GM19099 (cell line): ENCODE results near the gene KCTD5.

Experiments used
- POLR2A ChIP-seq: IDR thresholded peaks from 3 replicates; pipeline ENCODE4 v1.6.1; 2011; ENCODE audit warnings: low read depth; ENCODE audit not compliant: insufficient read length; ENCODE audit errors: extremely low read depth

KCTD5 gene

GRCh38 chr16:2692251-2692947, 10.1 kb downstream of the KCTD5 start:
- no peak for TF ChIP-seq POLR2A

GRCh38 chr16:2692948-2693651, 10.8 kb downstream of the KCTD5 start:
- TF ChIP-seq POLR2A: no peak

- TF ChIP-seq POLR2A: no peak
These were observed 15.2 kb downstream of the KCTD5 start for GRCh38 chr16:2697401-2697948.

GRCh38 chr16:2698103-2698870, 16.0 kb downstream of the KCTD5 start:
- no peak for TF ChIP-seq POLR2A

GRCh38 chr16:2698965-2699750, 16.8 kb downstream of the KCTD5 start:
- no peak for TF ChIP-seq POLR2A

- no peak for TF ChIP-seq POLR2A
These were observed 17.7 kb downstream of the KCTD5 start for GRCh38 chr16:2699791-2700600.

- no peak for TF ChIP-seq POLR2A
These were observed 18.5 kb downstream of the KCTD5 start for GRCh38 chr16:2700786-2701185.

- no peak for TF ChIP-seq POLR2A
These were observed 18.9 kb downstream of the KCTD5 start for GRCh38 chr16:2701272-2701671.

GRCh38 chr16:2701713-2702437, 19.6 kb downstream of the KCTD5 start:
- TF ChIP-seq POLR2A: no peak

GRCh38 chr16:2702438-2702825, 20.1 kb downstream of the KCTD5 start:
- TF ChIP-seq POLR2A: no peak

GRCh38 chr16:2702871-2703745, 20.8 kb downstream of the KCTD5 start:
- no peak for TF ChIP-seq POLR2A

- no peak for TF ChIP-seq POLR2A
These were observed 22.1 kb downstream of the KCTD5 start for GRCh38 chr16:2704166-2704982.

GRCh38 chr16:2704983-2705275, 22.6 kb downstream of the KCTD5 start:
- no peak for TF ChIP-seq POLR2A
